GM23338 (cell line): ENCODE measurements around the gene FABP6. TPM values are rescaled to one million over a fixed set of nuclear protein-coding genes. Genes with fewer than 3 reads are reported as not detected.
A peak's percentile ranks its signal among the peaks of the same experiment; 100 is the strongest.

Experiments used
- ATAC-seq: fragments of 200-7000 bp; cut with Tn5 transposase; 3 replicates; pipeline ENCODE4 v1.9.1; 2020
- DNase-seq: peaks from one replicate; pipeline ENCODE4 v3.0.0-alpha.2; 2015; ENCODE audit warnings: low spot score
- H2AFZ ChIP-seq: fragments of 200-600 bp; sonication (generic); 2 replicates; pipeline ENCODE4 v1.8.0; 2016; ENCODE audit warnings: antibody characterized with exemption, mild to moderate bottlenecking, moderate library complexity
- H3F3A ChIP-seq: fragments of 200-600 bp; sonication (generic); replicated peaks from 2 replicates; pipeline ENCODE4 v1.8.0; 2017; ENCODE audit warnings: antibody characterized with exemption, mixed run types, low read depth
- H3K27ac ChIP-seq: fragments of 200-600 bp; sonication (generic); 2 replicates; pipeline ENCODE4 v1.6.1; 2016; ENCODE audit warnings: low read depth
- H3K27me3 ChIP-seq: fragments of 200-600 bp; sonication (generic); 2 replicates; pipeline ENCODE4 v1.8.0; 2016; ENCODE audit warnings: mild to moderate bottlenecking, mixed run types, moderate library complexity; ENCODE audit not compliant: insufficient read depth
- H3K36me3 ChIP-seq: fragments of 200-600 bp; sonication (generic); 2 replicates; pipeline ENCODE4 v1.8.0; 2016; ENCODE audit warnings: mild to moderate bottlenecking; ENCODE audit not compliant: insufficient read depth
- H3K4me1 ChIP-seq: fragments of 200-600 bp; sonication (generic); 2 replicates; pipeline ENCODE4 v1.8.0; 2016; ENCODE audit warnings: mild to moderate bottlenecking, moderate library complexity; ENCODE audit not compliant: insufficient read depth
- H3K4me2 ChIP-seq: fragments of 200-600 bp; sonication (generic); 2 replicates; pipeline ENCODE4 v1.7.1; 2017; ENCODE audit warnings: mixed run types
- H3K4me3 ChIP-seq: fragments of 200-600 bp; sonication (generic); 2 replicates; pipeline ENCODE4 v1.6.1; 2016; ENCODE audit warnings: mixed run types
- H3K79me2 ChIP-seq: fragments of 200-600 bp; sonication (generic); replicated peaks from 2 replicates; pipeline ENCODE4 v1.8.0; 2017; ENCODE audit warnings: mild to moderate bottlenecking; ENCODE audit not compliant: insufficient read depth
- H3K9me2 ChIP-seq: fragments of 200-600 bp; sonication (generic); 2 replicates; pipeline ENCODE4 v1.8.0; 2017; ENCODE audit not compliant: insufficient read depth
- H4K20me1 ChIP-seq: fragments of 200-600 bp; sonication (generic); replicated peaks from 2 replicates; pipeline ENCODE4 v1.8.0; 2017; ENCODE audit warnings: mild to moderate bottlenecking; ENCODE audit not compliant: insufficient read depth
- H3K27ac Mint-ChIP-seq: 2 replicates; pipeline ENCODE4 v1.8.0; 2020; ENCODE audit warnings: inconsistent platforms, mild to moderate bottlenecking, moderate library complexity, mixed read lengths
- H3K27me3 Mint-ChIP-seq: 3 replicates; pipeline ENCODE4 v1.8.0; 2022; ENCODE audit warnings: low read depth, mild to moderate bottlenecking, moderate library complexity, mixed read lengths, inconsistent platforms; ENCODE audit not compliant: insufficient read depth, poor library complexity
- H3K36me3 Mint-ChIP-seq: 3 replicates; pipeline ENCODE4 v1.8.0; 2021; ENCODE audit warnings: low read depth, mild to moderate bottlenecking, inconsistent platforms, moderate library complexity, mixed read lengths
- H3K4me1 Mint-ChIP-seq: 3 replicates; pipeline ENCODE4 v1.8.0; 2020; ENCODE audit warnings: mild to moderate bottlenecking, inconsistent platforms, mixed read lengths
- H3K4me3 Mint-ChIP-seq: 3 replicates; pipeline ENCODE4 v1.8.0; 2021; ENCODE audit warnings: moderate library complexity, mild to moderate bottlenecking, inconsistent platforms, mixed read lengths
- H3K9me3 Mint-ChIP-seq: 3 replicates; pipeline ENCODE4 v1.8.0; 2020; ENCODE audit warnings: moderate library complexity, mild to moderate bottlenecking, inconsistent platforms, mixed read lengths
- CREB1 ChIP-seq: fragments of 250-450 bp; sonication (Bioruptor Pico); IDR thresholded peaks from 2 replicates; pipeline ENCODE4 v1.5.0; 2020; ENCODE audit warnings: low read depth, mild to moderate bottlenecking, moderate library complexity
- CTCF ChIP-seq, 2 experiments: fragments of 200-600 bp in 1 of 2; sonication (generic) in 1 of 2; conservative IDR thresholded peaks; 2 replicates each; pipeline versions ENCODE4 v1.5.1 to v1.6.1; 2016 to 2017; ENCODE audit warnings: antibody characterized with exemption in 2 of 2, low read depth in 2 of 2, mild to moderate bottlenecking in 2 of 2, moderate library complexity in 1 of 2
- ETS1 ChIP-seq: IDR thresholded peaks from 2 replicates; pipeline ENCODE4 v1.6.1; 2016; ENCODE audit warnings: antibody characterized with exemption
- EZH2 ChIP-seq: fragments of 200-600 bp; sonication (generic); IDR thresholded peaks from one replicate; pipeline ENCODE4 v1.8.0; 2017; ENCODE audit warnings: antibody characterized with exemption, mild to moderate bottlenecking, low read depth; ENCODE audit not compliant: unreplicated experiment
- EZH2phosphoT487 ChIP-seq: fragments of 200-600 bp; sonication (generic); IDR thresholded peaks from one replicate; pipeline ENCODE4 v1.8.1; 2018; ENCODE audit warnings: antibody characterized with exemption; ENCODE audit not compliant: unreplicated experiment
- JUNB ChIP-seq: IDR thresholded peaks from one replicate; pipeline ENCODE4 v1.6.1; 2016; ENCODE audit warnings: antibody characterized with exemption; ENCODE audit not compliant: unreplicated experiment
- NANOG ChIP-seq: IDR thresholded peaks from 2 replicates; pipeline ENCODE4 v1.6.1; 2016; ENCODE audit warnings: antibody characterized with exemption, borderline replicate concordance
- POLR2AphosphoS5 ChIP-seq: IDR thresholded peaks from 2 replicates; pipeline ENCODE4 v1.6.1; 2016; ENCODE audit warnings: antibody characterized with exemption, low read depth
- REST ChIP-seq: IDR thresholded peaks from one replicate; pipeline ENCODE4 v1.6.1; 2018; ENCODE audit warnings: antibody characterized with exemption; ENCODE audit not compliant: unreplicated experiment
- STAT1 ChIP-seq: IDR thresholded peaks from one replicate; pipeline ENCODE4 v1.6.1; 2016; ENCODE audit warnings: antibody characterized with exemption; ENCODE audit not compliant: unreplicated experiment
- ZNF114 ChIP-seq: fragments of 250-450 bp; sonication (Bioruptor Pico); IDR thresholded peaks from 2 replicates; pipeline ENCODE4 v1.5.0; 2020; ENCODE audit warnings: mild to moderate bottlenecking, moderate library complexity
- ZNF331 ChIP-seq: fragments of 250-450 bp; sonication (Bioruptor Pico); IDR thresholded peaks from 2 replicates; pipeline ENCODE4 v1.5.0; 2020; ENCODE audit warnings: low read depth, mild to moderate bottlenecking, moderate library complexity
- long read RNA-seq: library from polyadenylated mRNA; unstranded; transcript quantifications from one replicate; pipeline ENCODE4 v2.0.0, GENCODE V29; 2020; ENCODE audit not compliant: unreplicated experiment
- polyA plus RNA-seq: library from polyadenylated mRNA; unstranded; fragments of >200 nt; fragmentation: Nextera tagmentation; extraction: Ambion mirVana; gene quantifications from 2 replicates; pipeline ENCODE4 v1.2.1, GENCODE V29; 2016
- total RNA-seq: library from RNA; depleted of rRNA; stranded (reverse); fragments of >200 nt; shearing (Covaris generic); gene quantifications from 2 replicates; pipeline ENCODE4 v1.2.3, GENCODE V29; 2014; rRNA removed
- TF ChIP-seq, protein P1 (sequence below): fragments of 250-450 bp; sonication (Bioruptor Pico); IDR thresholded peaks from 2 replicates; pipeline ENCODE4 v1.5.0; 2020; ENCODE audit warnings: mild to moderate bottlenecking, moderate library complexity

FABP6 gene
- 1.7 and 2.2 TPM in 2 replicates for total RNA-seq
- 7.5 and 9.7 TPM in 2 replicates for polyA plus RNA-seq
- long read RNA-seq, partial matches to known transcripts, result 1 of 1 reads
- long read RNA-seq, other reads (novel, unspliced or antisense), result 0 of 1 reads

DNA sequence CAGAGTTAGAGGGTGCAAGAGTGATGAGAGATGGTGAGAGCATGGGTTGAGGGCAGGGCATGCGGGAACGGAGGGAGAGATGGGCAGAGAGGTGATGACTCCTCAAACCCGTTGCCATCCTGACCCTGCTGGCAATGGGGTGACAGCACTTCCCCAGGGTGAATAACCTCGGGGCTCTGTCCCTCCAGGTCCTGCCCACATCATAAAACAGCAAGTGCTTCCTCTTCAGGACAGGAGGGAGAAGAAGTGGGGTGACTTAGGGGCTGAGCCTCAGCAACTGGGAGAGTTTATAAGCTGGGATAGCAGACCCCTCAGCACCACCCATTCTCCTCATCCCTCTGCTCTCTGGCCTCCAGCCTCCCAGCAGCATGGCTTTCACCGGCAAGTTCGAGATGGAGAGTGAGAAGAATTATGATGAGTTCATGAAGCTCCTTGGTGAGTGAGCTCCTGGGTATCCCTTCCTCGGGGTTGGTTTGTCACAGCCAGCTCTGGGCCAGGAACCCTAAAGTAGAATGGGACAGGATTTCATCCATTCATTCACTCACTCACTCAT lies at the start of gene FABP6:
Gene FABP6 (plus strand): TSS at position 317 of the 553 bp plus-strand sequence. CDS start 52 bp downstream, at position 369.
- TF ChIP-seq JUNB (no peak), REST (no peak), CTCF (conservative IDR thresholded peaks at IDR 0.05; ENCODE audit: low read depth in 2 of 2) (no peak), NANOG (no peak), EZH2 (no peak), ZNF114 (CRISPR knock-in tag) (no peak), EZH2phosphoT487 (no peak), ZNF331 (CRISPR knock-in tag) (no peak), CREB1 (CRISPR knock-in tag) (no peak), POLR2AphosphoS5 (no peak), STAT1 (no peak), ETS1 (no peak)
- TF ChIP-seq, protein P1, sequence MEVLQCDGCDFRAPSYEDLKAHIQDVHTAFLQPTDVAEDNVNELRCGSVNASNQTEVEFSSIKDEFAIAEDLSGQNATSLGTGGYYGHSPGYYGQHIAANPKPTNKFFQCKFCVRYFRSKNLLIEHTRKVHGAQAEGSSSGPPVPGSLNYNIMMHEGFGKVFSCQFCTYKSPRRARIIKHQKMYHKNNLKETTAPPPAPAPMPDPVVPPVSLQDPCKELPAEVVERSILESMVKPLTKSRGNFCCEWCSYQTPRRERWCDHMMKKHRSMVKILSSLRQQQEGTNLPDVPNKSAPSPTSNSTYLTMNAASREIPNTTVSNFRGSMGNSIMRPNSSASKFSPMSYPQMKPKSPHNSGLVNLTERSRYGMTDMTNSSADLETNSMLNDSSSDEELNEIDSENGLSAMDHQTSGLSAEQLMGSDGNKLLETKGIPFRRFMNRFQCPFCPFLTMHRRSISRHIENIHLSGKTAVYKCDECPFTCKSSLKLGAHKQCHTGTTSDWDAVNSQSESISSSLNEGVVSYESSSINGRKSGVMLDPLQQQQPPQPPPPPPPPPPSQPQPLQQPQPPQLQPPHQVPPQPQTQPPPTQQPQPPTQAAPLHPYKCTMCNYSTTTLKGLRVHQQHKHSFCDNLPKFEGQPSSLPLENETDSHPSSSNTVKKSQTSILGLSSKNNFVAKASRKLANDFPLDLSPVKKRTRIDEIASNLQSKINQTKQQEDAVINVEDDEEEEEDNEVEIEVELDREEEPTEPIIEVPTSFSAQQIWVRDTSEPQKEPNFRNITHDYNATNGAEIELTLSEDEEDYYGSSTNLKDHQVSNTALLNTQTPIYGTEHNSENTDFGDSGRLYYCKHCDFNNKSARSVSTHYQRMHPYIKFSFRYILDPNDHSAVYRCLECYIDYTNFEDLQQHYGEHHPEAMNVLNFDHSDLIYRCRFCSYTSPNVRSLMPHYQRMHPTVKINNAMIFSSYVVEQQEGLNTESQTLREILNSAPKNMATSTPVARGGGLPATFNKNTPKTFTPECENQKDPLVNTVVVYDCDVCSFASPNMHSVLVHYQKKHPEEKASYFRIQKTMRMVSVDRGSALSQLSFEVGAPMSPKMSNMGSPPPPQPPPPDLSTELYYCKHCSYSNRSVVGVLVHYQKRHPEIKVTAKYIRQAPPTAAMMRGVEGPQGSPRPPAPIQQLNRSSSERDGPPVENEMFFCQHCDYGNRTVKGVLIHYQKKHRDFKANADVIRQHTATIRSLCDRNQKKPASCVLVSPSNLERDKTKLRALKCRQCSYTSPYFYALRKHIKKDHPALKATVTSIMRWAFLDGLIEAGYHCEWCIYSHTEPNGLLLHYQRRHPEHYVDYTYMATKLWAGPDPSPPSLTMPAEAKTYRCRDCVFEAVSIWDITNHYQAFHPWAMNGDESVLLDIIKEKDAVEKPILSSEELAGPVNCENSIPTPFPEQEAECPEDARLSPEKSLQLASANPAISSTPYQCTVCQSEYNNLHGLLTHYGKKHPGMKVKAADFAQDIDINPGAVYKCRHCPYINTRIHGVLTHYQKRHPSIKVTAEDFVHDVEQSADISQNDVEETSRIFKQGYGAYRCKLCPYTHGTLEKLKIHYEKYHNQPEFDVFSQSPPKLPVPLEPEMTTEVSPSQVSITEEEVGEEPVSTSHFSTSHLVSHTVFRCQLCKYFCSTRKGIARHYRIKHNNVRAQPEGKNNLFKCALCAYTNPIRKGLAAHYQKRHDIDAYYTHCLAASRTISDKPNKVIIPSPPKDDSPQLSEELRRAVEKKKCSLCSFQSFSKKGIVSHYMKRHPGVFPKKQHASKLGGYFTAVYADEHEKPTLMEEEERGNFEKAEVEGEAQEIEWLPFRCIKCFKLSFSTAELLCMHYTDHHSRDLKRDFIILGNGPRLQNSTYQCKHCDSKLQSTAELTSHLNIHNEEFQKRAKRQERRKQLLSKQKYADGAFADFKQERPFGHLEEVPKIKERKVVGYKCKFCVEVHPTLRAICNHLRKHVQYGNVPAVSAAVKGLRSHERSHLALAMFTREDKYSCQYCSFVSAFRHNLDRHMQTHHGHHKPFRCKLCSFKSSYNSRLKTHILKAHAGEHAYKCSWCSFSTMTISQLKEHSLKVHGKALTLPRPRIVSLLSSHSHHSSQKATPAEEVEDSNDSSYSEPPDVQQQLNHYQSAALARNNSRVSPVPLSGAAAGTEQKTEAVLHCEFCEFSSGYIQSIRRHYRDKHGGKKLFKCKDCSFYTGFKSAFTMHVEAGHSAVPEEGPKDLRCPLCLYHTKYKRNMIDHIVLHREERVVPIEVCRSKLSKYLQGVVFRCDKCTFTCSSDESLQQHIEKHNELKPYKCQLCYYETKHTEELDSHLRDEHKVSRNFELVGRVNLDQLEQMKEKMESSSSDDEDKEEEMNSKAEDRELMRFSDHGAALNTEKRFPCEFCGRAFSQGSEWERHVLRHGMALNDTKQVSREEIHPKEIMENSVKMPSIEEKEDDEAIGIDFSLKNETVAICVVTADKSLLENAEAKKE (CRISPR knock-in tag), result no peak
- Mint-ChIP-seq H3K27me3 (peaks cover 20% of the 10 kb centered on the region), H3K36me3 (peaks cover 4% of the 10 kb centered on the region; the same call in 2 of the 3 replicates), H3K9me3 (peaks cover 11% of the 10 kb centered on the region; the same call in 2 of the 3 replicates), H3K4me3 (no peak within 1 kb of the TSS), H3K27ac (no peak within 1 kb of the TSS), H3K4me1 (peaks cover 8% of the 10 kb centered on the region; the same call in 2 of the 3 replicates)
- Histone ChIP-seq H2AFZ (peak within 1 kb of the TSS; percentile 59; the same call in 1 of the 2 replicates), H3K4me1 (peaks cover 10% of the 10 kb centered on the region), H4K20me1 (no peaks in the 10 kb centered on the region), H3K27ac (no peak within 1 kb of the TSS), H3K79me2 (no peaks in the 10 kb centered on the region), H3K36me3 (no peaks in the 10 kb centered on the region), H3F3A (no peaks in the 10 kb centered on the region), H3K9me2 (no peaks in the 10 kb centered on the region), H3K4me3 (no peak within 1 kb of the TSS), H3K27me3 (no peaks in the 10 kb centered on the region), H3K4me2 (no peak within 1 kb of the TSS)
- DNase-seq (no peak), ATAC-seq (no peak)
